NCI-H510A treated with DMSO at 0.1 percent for 48 hours (cell line): Measurements from ENCODE around the gene CCL7.

ENCODE experiments used
- DNase-seq: peaks from one replicate; lab custom pipeline; 2025; lab: John Stamatoyannopoulos, UW

Gene CCL7

DNA sequence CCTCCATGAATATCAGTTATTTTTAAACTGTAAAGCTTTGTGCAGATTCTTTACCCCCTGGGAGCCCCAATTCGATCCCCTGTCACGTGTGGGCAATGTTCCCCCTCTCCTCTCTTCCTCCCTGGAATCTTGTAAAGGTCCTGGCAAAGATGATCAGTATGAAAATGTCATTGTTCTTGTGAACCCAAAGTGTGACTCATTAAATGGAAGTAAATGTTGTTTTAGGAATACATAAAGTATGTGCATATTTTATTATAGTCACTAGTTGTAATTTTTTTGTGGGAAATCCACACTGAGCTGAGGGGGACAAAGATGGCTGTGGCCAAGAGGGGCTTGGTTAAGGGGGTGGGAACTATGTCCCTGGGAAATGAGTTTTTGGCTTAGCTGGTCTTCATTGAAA, 17.9 kb downstream of the CCL7 start:
- no peak for DNase-seq

DNA sequence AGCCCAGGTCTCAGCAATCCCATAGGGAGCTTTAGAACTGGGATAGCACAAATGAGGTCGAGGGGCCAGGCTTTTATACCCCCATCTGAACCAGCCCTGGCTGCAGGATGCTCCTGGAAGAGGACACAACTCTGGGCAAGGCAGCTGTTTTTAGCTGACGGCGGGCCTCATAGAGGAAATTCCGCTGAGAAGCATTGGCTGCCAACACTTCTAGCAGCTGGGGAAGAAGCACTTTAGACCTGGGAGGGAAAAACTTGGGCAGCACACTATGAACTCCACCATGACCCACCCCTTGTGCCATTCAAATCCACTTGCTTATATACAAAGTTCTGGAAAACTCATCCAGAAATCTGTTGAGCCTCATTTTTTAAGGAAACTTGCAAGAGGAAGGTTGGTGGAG, 20.6 kb downstream of the CCL7 start:
- DNase-seq = no peak

DNA sequence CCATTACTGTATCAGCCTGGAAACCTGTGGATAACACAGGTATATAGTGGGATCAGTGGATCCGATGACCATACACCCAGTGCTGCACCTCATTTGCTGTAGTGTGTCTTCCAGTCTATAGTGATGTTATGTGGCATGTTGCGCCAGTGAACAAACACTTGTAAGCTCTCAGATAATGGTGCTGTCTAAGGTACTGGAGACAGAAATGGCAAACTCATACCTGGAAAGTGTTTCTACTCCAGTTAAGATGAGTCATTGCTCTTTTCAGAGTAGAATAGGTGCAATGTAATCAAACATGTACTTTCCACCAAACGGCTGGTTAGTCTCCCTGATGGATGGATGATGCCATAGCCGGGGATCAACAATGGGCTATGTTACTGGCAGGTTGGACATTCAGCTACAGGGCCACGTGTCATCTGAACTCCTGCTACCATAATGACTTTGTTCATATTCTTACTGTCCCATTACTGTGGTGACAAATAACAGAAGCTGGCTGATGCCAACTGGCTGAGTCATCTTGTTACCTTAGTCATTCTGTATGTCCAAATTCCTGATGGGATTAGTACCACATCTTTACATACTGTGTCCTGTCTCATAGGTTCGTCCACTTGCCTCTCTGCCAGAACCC, 21.8 kb downstream of the CCL7 start:
- DNase-seq = no peak

DNA sequence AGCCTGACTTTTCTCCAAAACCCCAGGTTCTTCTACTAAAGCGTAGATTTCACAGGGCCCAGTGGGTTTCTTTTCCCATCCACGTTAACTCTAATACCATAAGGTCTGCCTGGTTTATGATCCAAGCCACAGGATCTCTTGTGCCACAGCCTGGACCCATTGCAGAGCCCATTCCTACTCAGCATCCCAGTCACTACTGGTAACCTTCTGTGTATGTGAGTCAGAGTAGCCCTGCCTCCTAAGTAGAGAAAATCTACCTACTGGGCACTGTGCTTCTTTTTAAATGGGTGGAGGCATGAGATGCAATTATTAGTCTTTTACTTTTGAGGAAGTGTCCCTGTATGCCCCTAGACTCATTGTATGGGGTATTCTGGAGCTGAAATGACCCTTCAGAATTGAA, 29.0 kb downstream of the CCL7 start:
- no peak for DNase-seq

DNA sequence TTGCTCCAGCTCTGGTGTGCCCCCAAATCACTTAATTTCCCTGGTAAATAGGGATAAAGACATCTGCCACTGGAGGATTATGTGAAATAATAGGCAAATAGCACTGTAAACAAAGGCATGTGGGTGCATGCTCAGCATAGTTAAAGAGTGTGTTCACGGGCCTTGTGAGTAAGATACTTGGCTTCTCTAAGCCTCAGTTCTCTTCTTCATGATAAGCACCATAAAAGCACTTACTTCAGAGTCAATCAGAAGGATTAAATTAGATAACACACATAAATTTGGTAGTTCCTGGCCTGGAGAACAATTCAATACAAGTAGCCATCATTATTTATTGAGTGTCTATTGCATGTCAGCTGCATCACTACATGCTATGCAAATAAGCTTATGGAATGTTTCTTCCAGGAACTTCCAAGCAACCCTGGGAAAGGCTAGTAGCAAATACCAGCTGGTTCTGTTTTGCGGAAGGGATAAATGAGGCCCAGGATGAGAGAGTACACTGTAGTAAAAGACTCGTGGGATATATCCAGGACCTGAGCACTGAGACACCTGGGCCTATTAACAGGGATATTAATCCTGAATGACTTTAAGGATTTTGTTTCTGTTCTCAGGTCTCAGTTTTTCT, 30.0 kb downstream of the CCL7 start:
- no peak for DNase-seq

DNA sequence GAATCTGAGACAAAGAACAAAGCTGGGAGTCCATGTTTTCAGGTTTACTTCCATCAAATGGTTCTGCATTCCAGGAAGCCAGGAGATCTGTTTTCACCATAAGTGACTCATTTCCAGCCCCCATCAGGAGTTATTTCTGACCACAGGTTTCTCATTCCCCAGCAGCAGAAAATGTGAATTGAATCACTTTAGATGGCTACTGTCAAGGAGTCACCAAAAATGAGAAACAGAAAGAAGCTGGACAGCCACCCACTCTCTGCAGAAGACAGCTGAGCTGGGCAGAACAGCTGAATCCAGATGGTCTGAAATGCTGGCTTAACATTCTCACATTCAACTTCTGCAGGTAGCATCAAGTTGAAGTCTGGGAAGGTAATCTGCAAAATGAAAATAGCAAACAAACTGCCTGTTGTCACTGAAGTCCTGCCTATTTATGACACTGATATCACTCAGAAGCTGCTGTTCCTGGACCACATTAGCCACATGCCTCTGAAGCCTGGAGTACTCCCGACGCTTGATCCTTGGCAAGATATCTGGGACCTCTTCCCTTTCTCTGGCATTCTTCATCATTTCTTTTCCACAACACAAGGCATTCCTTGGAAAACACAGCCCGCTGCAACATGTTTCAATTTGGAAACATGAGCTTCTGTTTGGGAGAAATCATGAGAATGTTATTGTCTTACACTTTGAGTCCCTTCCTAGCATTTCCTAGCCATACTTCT, 30.8 kb downstream of the CCL7 start:
- DNase-seq = no peak

DNA sequence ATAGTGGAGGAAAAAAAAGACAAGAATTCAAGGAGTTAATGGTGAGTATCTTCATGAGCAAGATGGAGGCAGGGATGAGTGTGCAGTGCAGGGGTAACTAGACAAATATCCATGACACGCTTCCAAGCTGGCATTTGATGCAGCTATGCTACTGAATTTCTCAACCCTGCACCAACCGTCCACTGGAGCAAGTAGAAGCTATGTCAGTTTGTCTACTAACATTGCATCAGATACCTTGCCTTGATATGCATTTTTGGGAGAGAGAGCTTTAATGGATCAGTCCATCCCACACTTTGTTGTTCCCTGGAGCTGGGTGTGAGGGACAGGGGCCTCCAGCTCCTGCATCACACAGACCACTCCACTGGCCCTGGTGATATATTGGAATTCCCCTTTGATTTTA, 32.0 kb downstream of the CCL7 start:
- no peak for DNase-seq

DNA sequence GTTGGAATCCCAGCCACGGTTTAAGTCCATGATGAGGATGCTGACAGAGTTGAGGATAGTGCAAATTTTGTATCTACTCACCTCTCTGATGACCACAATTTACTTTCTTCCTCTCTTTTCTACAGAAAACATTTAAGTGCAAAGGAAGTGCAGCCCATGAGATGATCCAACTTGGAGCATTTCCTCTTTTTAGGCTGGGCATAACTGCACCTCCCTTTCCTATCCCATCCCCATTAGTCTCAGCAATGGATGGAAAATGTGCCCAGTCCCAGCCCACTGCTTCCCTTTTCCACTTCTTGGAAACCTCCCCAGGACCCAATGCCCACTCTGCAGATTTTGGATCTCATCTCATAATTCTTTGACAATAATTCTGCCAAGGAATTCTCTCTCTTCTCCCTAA, 32.6 kb downstream of the CCL7 start:
- no peak for DNase-seq

DNA sequence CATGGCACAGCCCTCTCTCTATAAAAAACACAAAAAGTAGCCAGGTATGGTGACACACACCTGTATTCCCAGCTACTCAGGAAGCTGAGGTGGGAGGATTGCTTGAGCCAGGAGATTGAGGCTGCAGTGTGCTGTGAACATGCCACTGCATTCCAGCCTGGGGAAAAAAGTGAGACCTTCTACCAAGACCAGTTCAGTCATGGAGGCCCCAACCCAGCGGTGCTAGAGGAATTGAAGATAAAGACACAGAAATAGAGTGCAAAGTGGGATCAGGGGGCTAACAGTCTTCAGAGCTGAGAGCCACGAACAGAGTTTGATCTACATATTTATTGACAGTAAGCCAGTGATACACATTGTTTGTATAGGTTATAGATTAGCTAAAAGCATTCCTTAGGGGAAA, 33.6 kb downstream of the CCL7 start:
- no peak for DNase-seq

DNA sequence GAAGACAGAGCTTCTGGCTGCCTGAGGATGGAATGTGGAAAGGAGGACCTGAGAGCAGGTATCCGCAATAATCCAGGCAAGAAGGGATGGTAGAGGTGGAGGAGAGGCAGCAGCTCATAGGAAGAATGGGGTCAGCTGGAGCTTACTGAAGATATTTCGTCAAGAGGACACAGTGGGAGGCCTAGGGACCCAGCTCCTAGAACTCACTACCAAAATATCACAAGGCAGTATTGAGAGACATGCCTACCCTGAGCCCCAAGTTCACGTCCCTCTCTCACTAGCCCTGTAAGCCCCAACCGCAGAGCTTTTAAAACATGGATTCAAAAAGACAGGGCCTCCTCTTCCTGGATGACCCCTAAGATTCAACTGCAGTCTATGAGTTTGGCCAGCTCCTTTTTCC, 35.0 kb downstream of the CCL7 start:
- no peak for DNase-seq

DNA sequence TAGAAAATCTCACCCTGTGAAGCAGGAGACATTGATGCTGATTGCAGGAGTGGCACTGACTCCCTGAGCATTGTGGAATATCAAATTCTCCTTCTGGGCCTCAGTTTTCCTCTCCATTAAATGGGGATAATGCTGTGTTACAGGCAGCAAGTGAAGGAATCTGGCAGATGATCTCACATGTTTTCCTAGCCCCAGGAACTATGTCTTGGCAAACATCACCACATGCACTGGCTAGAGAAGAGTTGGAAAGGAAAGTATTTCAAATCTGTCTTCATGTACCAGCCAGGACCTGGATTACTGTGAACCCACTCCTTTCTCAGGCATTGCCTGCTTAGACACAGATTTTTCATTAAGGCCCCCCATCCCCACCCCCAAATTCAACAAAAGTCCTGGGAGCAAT, 35.6 kb downstream of the CCL7 start:
- no peak for DNase-seq

DNA sequence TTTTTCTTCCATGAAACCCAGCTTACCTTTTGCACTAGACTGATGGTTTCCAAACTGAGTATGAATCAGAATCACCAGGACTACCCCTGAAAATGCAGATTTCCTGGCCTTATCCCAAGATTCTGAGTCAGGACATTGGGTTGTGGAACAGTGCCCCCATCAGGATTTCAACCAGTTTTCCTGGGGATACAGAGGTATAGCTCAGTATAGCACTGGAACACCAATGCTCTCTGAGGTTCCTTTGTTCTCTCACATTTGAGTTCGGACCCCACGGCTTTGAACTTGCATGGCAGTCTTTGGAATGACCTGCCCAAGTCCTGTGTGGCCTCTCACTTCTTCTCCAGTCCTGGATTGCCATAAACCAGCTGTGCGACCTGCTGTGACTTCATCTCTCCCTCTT, 36.4 kb downstream of the CCL7 start:
- DNase-seq = no peak

DNA sequence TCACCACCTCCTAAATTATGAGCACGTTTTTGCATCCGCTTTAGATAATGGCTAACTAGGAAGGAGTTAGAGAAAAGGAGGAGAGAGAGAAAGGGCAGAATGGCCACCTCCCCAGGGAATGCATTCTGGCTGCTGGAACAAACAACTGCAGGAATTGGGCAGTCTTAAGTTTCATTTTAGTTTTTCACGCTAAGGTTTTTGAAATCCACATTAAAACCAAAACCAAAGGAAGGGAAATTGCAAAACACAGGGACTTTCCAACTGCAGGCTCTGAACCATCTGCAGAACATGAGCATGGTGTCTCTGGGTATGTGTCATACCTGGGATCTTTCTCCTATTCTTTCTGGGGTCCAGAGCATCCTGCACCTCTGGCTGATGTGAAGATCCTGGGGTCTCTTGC, 37.1 kb downstream of the CCL7 start:
- no peak for DNase-seq

DNA sequence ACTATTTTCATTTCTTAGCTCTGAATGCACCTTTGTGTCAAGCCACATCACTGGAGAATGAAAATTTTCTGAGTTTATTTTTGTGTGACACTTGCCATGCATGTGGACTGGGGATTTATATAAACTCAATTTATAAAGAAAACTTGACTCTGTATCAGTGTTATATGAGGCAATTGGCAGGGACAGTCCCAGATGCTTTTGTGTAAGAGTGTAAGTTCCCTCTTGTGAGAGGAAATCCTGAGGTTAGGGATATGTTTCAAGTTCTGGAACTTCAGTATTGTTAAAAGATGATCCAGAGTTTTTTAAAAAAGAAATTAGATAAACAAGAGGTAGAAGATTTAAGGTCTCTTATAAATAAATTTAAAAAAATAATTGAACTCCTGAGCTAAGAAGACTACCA, 38.4 kb downstream of the CCL7 start:
- DNase-seq = no peak

DNA sequence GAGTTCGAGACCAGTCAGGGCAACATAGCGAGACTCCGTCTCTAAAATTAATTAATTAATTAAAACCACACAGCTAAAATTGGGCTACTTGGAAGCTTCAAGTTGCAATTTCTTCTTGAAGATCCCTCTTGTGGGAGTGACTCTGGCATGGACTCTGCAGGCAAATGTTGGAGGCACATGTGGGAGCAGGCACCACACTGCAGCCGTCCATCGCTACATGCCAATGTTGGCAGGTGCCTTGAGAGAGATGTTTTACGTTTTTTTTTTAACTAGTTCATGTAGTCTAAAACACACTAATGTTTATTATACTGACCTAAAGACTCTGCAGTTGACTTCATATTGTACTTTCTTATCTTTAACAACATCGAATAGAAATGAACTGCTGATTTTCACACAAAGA, 41.3 kb downstream of the CCL7 start:
- no peak for DNase-seq

DNA sequence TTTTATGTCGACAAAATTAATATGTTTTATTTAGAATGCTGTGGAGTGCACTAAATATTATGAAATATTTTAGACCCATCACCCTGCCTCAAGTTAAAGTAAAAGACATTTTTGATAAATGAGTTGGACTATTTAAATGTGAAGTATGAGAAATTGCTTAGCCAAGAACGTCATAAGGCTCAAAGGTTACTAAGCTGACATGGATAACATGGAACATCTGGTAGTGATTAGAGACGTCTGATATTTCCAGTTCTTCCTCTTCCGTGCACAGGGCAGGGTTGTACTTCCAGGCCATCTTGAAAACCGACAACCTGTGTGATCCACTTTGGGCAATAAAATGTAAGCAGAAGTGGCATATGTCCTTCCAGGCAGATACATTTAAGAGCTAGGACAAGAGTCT, 42.1 kb downstream of the CCL7 start:
- DNase-seq = no peak

DNA sequence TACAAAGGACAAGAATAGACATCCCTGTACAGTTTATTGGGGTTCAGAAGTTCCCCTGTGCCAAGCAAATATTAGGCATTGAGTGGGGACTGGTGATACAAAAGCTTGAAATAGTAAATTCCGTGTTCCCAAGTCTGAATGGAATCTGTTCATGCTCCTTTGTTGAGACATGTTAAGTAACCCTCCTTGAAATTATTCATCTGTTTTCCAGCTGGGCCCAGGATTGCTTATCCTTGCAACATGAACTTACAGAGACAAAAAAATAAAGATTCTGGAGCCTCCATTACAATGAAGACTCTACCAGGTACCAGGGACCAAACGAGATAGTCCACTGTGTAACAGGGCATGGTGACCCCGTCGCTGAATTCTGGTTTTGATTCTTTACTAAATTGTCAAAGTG, 43.1 kb downstream of the CCL7 start:
- DNase-seq = no peak

DNA sequence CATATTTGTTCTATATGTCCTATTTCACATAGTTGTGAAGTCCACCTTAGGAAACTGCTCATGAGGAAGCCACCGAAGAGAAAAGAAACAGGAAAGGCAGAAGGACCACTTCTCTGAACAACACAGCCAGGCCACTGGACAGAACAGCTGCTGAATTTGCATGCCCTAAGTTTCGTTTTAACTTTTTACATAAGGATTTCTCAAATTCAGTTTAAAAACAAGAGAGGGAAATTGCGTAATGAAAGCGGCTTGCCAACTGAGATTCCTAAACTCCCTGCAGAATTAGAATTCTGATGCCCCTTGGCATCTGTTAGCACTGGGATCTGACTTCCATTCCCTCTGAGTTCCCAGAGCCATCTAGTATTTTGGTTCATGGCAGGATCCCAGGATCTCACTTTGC, 44.3 kb downstream of the CCL7 start:
- no peak for DNase-seq

DNA sequence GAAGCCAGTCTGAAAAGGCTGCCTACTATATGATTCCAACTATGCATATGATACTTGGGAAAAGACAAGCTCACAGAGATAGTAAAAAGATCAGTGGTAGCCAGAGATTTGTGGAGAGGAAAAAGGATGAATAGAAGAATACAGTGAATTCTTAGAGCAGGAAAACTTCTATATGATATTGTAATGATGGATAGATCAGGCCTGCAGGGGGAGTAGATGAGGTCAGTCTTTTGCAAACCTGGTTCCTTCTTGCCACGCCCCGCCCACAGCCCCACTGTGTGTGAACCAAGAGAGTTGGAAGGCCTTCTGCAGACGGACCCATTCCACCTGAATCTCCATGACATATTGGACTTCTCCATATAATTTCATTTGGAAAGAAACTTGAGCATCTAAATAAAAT, 48.5 kb downstream of the CCL7 start:
- no peak for DNase-seq

DNA sequence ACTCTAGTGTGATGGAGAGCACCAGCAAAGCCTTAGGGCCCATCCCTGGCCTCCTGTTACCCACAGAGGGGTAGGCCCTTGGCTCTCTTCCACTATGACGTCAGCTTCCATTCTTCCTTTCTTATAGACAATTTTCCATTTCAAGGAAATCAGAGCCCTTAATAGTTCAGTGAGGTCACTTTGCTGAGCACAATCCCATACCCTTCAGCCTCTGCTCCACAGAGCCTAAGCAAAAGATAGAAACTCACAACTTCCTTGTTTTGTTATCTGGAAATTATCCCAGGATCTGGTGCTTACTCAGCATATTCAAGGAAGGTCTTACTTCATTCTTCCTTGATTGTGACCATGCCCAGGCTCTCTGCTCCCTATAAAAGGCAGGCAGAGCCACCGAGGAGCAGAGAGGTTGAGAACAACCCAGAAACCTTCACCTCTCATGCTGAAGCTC, 49.0 kb downstream of the CCL7 start, which contains the start of gene CCL8:
CCL8 (plus strand) TSS at position 397 of the 445 bp plus-strand sequence. CDS start 67 bp downstream, outside the sequence.
- no peak for DNase-seq
